PFSK-1 (cell line): ENCODE results near the gene ACOT7.

Experiments
- FOXP2 ChIP-seq: optimal IDR thresholded peaks from 2 replicates; pipeline ENCODE3; 2011; ENCODE audit warnings: borderline replicate concordance, control low read depth, inconsistent platforms; ENCODE audit not compliant: insufficient read depth; ENCODE audit errors: extremely low read length, extremely low read depth
- POLR2AphosphoS5 ChIP-seq: IDR thresholded peaks from 2 replicates; pipeline ENCODE4 v1.6.1; 2012; ENCODE audit warnings: low read depth, mild to moderate bottlenecking, control low read depth, low read length, moderate library complexity
- REST ChIP-seq, 2 experiments: IDR thresholded peaks; 2 replicates each; pipeline versions ENCODE4 v1.6.1 to v1.8.0; 2011 to 2012; ENCODE audit warnings: low read depth in 2 of 2, low read length in 2 of 2, control low read depth in 1 of 2, inconsistent platforms in 1 of 2, mild to moderate bottlenecking in 1 of 2, moderate library complexity in 1 of 2; ENCODE audit not compliant: insufficient read depth in 1 of 2
- SIN3A ChIP-seq: IDR thresholded peaks from 2 replicates; pipeline ENCODE4 v1.6.1; 2012; ENCODE audit warnings: mild to moderate bottlenecking, low read length, moderate library complexity, borderline replicate concordance; ENCODE audit not compliant: insufficient read depth
- TAF1 ChIP-seq: IDR thresholded peaks from 2 replicates; pipeline ENCODE4 v1.6.1; 2012; ENCODE audit warnings: low read length, control low read depth, borderline replicate concordance; ENCODE audit not compliant: insufficient read depth

The ACOT7 gene

DNA sequence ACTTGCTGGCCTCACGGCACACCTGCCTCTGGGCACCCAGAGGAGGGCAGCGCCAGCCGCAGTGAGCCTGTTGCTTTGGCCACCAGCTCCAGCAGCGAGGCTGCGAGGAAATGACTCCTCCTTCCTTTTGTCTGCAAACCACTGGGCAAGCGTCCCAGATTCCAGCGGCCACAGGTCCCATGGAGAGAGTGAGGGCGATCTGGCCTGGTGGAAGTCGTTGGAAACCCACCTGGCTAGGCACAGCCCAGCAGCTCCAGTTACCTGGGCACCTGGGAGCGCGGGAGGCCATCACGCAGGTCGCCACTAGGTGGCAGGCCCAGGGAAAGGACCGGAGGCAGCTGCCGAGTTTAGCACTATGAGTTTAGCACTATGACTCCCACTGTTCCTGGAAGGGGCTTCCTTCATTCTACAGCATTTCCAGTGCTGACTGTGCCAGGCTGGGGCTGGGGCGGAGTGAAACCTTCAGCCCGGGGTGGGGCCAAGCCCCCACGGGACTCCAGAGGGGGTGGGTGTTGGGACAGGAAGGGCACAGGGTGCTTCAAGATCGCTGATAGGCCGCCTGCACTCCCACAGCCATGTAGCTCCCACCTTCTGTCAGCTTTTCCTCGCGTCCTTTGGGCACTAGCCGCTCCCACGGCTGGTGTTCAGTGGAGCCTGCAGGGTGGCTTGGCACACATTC is 29.9 kb upstream of the ACOT7 start:
- TF ChIP-seq FOXP2 (no peak), REST (IDR thresholded peaks at IDR 0.05; ENCODE audit: insufficient read depth in 1 of 2, low read depth in 2 of 2, low read length in 2 of 2) (no peak), POLR2AphosphoS5 (no peak), TAF1 (no peak), SIN3A (no peak)

- TF ChIP-seq REST (IDR thresholded peaks at IDR 0.05; ENCODE audit: insufficient read depth in 1 of 2, low read depth in 2 of 2, low read length in 2 of 2), result no peak
- no peak for TF ChIP-seq POLR2AphosphoS5
- no peak for TF ChIP-seq SIN3A
- TF ChIP-seq FOXP2, result no peak
- TF ChIP-seq TAF1, result no peak
These were observed 27.7 kb upstream of the ACOT7 start for GRCh38 chr1:6421266-6421665.

DNA sequence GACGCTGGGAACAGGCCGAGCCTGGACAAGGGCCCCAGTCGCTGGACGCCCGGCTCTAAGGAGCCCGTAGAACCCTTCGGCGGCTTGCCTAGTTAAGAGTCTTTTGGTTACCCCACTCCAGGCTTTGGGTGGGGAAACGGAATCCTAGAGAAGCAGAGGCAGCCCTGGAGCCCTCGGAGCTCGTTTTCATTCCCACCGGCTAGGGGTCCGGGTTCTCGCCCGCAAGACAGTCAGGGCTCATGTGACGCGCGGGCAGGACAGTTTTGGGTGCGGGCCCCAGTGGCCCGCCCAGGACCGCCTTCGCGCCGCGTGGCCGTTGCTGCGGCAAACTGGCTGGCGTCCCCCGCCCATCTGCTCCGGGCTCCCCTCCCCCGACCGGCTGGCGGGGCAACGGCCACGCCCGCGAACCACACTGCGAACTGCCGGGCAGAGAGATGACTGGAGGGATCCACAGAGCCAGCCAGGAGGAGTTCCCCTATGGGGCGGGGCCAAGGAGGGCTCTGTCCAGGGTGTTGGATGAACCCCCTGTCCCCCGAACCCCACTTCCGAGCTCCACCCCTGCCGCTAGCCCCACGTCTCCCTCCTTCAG is 27.0 kb upstream of the ACOT7 start:
- TF ChIP-seq SIN3A (no peak), REST (IDR thresholded peaks at IDR 0.05; ENCODE audit: insufficient read depth in 1 of 2, low read depth in 2 of 2, low read length in 2 of 2) (no peak)

DNA sequence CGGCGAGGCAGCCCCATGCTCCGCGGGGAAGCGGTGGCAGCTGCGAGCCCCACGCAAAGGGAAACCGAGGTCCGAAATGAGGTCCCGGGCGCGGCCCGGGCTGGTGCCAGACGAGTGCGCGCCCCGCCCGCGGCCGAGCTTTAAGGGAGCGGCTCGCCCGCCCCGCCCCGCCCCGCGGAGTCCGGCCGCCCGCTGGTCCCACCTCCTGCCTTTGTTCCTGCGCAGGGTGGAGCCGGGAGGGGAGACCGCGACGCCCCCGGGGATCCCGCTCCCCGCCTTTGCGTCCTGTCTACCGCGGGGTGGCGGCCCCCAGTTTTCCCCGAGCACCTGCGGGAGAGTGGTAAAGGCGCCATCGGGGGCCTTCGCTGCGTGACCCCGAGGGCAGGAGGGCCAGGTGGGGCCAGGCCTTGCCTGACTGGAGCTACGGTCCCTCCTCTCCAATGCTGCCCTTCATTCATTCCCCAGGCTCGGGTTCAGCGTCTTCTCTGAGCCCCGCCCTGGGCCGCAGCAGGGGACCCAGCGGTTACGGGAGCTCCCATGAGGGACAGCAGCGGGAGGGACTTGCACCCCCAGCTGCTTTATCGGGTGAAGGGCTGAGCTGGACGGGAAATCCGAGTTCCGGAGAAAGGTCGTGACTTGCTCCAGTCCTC is 26.4 kb upstream of the ACOT7 start, which contains the start of gene HES2:
Gene HES2, minus strand, starts transcription at position 116 of the 650 bp plus-strand sequence. Its CDS starts 99 bp downstream, at position 17.
- TF ChIP-seq REST (IDR thresholded peaks at IDR 0.05; ENCODE audit: insufficient read depth in 1 of 2, low read depth in 2 of 2, low read length in 2 of 2) (no peak), FOXP2 (no peak), TAF1 (no peak), SIN3A (no peak), POLR2AphosphoS5 (no peak)
